Gastroesophageal sphincter (tissue), 4 donors: ENCODE results near the gene LPP. TPM values are rescaled to one million over a fixed set of nuclear protein-coding genes. Genes with fewer than 3 reads are reported as not detected.

Experiments used
- ATAC-seq: fragments of 150-250 bp; one replicate; pipeline ENCODE4 v1.9.1; 2016; ENCODE audit warnings: mild to moderate bottlenecking, moderate library complexity
- H3K27ac ChIP-seq, 4 donors: fragments of 200-600 bp; sonication (generic) in 3 of 4; 1 replicate in 3 of 4; 2 replicates in 1 of 4; pipeline ENCODE4 v1.5.1; 2016 to 2019
- H3K27me3 ChIP-seq: fragments of 200-600 bp; sonication (generic); one replicate; pipeline ENCODE4 v1.5.1; 2019
- H3K36me3 ChIP-seq, 2 donors: fragments of 200-600 bp; sonication (generic); one replicate each; pipeline ENCODE4 v1.5.1; 2019; ENCODE audit warnings: control low read depth in 1 of 2
- H3K4me1 ChIP-seq, 3 donors: fragments of 200-600 bp; sonication (generic); 1 replicate in 2 of 3; 2 replicates in 1 of 3; pipeline ENCODE4 v1.5.1; 2016 to 2019; ENCODE audit warnings: control low read depth in 2 of 3
- H3K4me3 ChIP-seq, 2 donors: fragments of 200-600 bp; sonication (generic); one replicate each; pipeline ENCODE4 v1.5.1; 2019; ENCODE audit warnings: mild to moderate bottlenecking in 1 of 2, moderate library complexity in 1 of 2
- H3K9me3 ChIP-seq, 3 donors: fragments of 200-600 bp; sonication (generic); one replicate each; pipeline ENCODE4 v1.5.1; 2017 to 2019; ENCODE audit warnings: control low read depth in 2 of 3
- CTCF ChIP-seq, 4 experiments: fragments of 200-600 bp in 2 of 4; fragments of 450-650 bp in 2 of 4; sonication (generic) in 1 of 4; IDR thresholded peaks; one replicate each; pipeline ENCODE4 v1.5.1; 2017 to 2019; ENCODE audit warnings: antibody characterized with exemption in 4 of 4, mild to moderate bottlenecking in 2 of 4, moderate library complexity in 2 of 4
- EP300 ChIP-seq: sonication (generic); formaldehyde crosslinking; IDR thresholded peaks from one replicate; pipeline ENCODE4 v1.6.1; 2017; ENCODE audit warnings: antibody characterized with exemption, mild to moderate bottlenecking
- POLR2A ChIP-seq, 2 donors: fragments of 450-650 bp; IDR thresholded peaks; one replicate each; pipeline ENCODE4 v1.6.1; 2017; ENCODE audit warnings: antibody characterized with exemption in 2 of 2, mild to moderate bottlenecking in 2 of 2, moderate library complexity in 1 of 2
- POLR2AphosphoS5 ChIP-seq: sonication (generic); formaldehyde crosslinking; IDR thresholded peaks from one replicate; pipeline ENCODE4 v1.6.1; 2017; ENCODE audit warnings: antibody characterized with exemption
- WGBS, 2 donors: methylation state at CpG; one replicate each; pipeline ENCODE4 v1.1.5; 2018; ENCODE audit warnings: low coverage in 1 of 2; 5-methylcytosine and 5-hydroxymethylcytosine counted together
- total RNA-seq, 4 donors: library from RNA; depleted of rRNA; stranded (reverse); fragments of >200 nt; gene quantifications; one replicate each; pipeline ENCODE4 v1.1.0, GENCODE V29; 2016

The LPP gene
- total RNA-seq, 4 donors from 2014 or later, result 1,243 to 2,297 (median 2,164) TPM

DNA sequence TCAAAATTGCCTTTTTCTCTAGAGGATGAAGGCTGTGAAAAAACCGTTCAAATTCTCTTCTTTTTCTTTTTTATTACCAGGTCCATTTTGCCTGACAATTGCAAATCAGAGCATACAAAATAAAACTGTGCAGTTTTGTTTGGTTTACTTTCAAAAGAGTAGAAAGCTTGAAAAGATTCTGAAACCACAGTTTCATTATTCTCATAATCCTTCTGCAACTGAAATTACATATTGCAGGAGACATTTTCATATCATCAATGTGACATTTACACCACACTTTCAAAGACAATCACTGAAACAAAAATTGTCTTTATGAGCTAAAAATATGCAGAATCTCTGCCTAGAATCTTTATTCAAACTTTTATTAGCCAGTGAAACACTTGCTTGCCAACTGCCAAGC is 721.5 kb downstream of the LPP start:
- Histone ChIP-seq H3K27me3 (no peaks in the 10 kb centered on the region), H3K4me3 (no peak overlapping the region), H3K9me3 (no peaks in the 10 kb centered on the region), H3K36me3 (peaks cover 4 to 75% of the 10 kb centered on the region in 2 donors), H3K4me1 (peaks cover 0 to 10% (median 0%) of the 10 kb centered on the region in 3 donors), H3K27ac (no peak overlapping the region)
- TF ChIP-seq EP300, result no peak
- TF ChIP-seq CTCF (IDR thresholded peaks at IDR 0.05), result no peak
- TF ChIP-seq POLR2AphosphoS5, result no peak
- no peak for TF ChIP-seq POLR2A (IDR thresholded peaks at IDR 0.05)
- no peak for ATAC-seq
- 75 to 100% methylated on average over 1 of the region's 1 CpG for WGBS, 2 donors

- no peak for TF ChIP-seq POLR2A (IDR thresholded peaks at IDR 0.05)
- no peak for TF ChIP-seq POLR2AphosphoS5
- no peak for TF ChIP-seq EP300
- TF ChIP-seq CTCF (IDR thresholded peaks at IDR 0.05), result no peak
- Histone ChIP-seq H3K4me1 (peaks cover 0 to 13% (median 0%) of the 10 kb centered on the region in 3 donors), H3K9me3 (no peaks in the 10 kb centered on the region), H3K27ac (no peak overlapping the region), H3K4me3 (no peak overlapping the region), H3K27me3 (no peaks in the 10 kb centered on the region), H3K36me3 (peaks cover 4 to 82% of the 10 kb centered on the region in 2 donors)
- ATAC-seq, result no peak
- 77 to 80% methylated on average over 3 of the region's 3 CpGs for WGBS, 2 donors
Observed at GRCh38 chr3:188876370-188876769, 722.4 kb downstream of the LPP start.

DNA sequence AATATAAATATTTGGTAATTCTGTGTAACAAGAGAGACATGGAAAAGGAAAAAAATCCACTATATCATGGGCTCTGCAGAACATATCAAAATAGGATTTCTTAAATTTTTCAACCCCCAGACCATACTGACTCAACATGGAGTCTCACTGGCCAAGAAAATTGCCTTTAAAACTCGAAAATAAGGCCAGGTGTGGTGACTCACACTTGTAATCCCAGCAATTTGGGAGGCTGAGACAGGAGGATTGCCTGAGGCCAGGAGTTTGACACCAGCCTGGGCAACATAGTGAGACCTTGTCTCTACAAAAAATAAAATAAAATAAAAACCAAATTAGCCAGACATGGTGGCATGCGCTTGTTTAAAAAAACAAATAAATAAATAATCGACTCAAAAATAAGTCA is 723.4 kb downstream of the LPP start:
- TF ChIP-seq CTCF (IDR thresholded peaks at IDR 0.05) (no peak), POLR2AphosphoS5 (no peak), POLR2A (IDR thresholded peaks at IDR 0.05) (no peak), EP300 (no peak)
- WGBS, 2 donors, result 79 to 96% methylated on average over 2 to 3 of the region's 3 CpGs
- H3K4me3 ChIP-seq, result no peak overlapping the region
- peaks cover 0 to 23% (median 0%) of the 10 kb centered on the region in 3 donors for H3K4me1 ChIP-seq
- H3K27me3 ChIP-seq, result no peaks in the 10 kb centered on the region
- H3K9me3 ChIP-seq, result no peaks in the 10 kb centered on the region
- no peak for ATAC-seq
- peaks cover 4 to 81% of the 10 kb centered on the region in 2 donors for H3K36me3 ChIP-seq
- H3K27ac ChIP-seq, result no peak overlapping the region

DNA sequence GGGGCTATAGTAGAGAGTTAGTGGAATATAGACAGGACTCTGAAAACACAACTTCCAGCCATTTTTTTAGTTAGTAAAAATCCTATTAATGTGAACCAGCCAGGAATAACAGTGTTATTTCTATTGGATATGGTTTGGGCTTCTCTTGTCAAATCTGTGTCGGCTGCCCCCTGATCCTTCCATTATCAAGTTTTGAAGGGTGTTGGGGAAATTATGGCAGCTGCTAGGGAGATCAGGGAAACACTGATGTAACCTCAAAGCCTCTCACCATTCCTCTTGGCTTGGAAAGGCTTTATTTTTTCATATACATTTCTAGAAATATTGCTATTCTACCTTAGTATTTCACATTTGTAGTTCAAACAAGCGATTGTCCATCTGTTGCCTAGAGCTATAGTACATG is 724.1 kb downstream of the LPP start:
- Histone ChIP-seq H3K9me3 (no peaks in the 10 kb centered on the region), H3K27ac (no peak overlapping the region), H3K27me3 (no peaks in the 10 kb centered on the region), H3K4me3 (no peak overlapping the region), H3K4me1 (peaks cover 0 to 25% (median 0%) of the 10 kb centered on the region in 3 donors), H3K36me3 (peaks cover 4 to 81% of the 10 kb centered on the region in 2 donors)
- WGBS, 2 donors, result 60 to 78% methylated on average over 2 of the region's 2 CpGs
- no peak for TF ChIP-seq EP300
- no peak for TF ChIP-seq POLR2A (IDR thresholded peaks at IDR 0.05)
- ATAC-seq, result no peak

DNA sequence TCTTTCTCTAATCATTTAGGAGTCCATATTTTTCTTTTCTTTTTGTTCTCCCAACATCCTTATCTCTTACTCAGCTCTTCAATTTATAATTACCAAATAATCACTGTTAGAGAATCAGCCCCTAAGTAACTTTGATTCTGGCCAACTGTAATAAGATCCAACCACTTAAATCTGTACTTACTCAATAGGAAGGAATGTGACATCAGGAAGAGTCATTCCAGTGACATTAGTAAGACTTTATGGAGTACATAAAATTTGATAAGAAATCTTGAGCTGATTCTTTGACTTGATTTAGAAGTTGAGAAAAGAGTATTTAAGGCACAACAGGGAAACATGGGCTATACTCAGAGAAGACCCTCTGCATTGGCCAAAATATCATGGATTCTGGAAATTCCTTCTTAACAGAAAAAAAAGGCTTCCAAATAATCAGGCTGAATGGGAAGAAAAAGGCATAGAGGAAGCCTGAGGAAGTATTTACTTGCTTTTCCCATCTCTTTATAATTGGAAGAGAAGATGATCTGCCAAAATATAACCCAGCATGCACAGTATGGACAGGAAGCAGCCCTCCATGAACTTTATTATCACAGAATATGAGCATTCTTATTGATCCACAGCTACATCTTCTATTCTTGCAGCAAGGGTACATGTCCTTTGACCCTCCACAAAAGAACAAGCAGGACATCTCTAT is 728.1 kb downstream of the LPP start:
- TF ChIP-seq POLR2A (IDR thresholded peaks at IDR 0.05), result no peak
- no peak for TF ChIP-seq EP300
- peak; percentile 50 for TF ChIP-seq POLR2AphosphoS5
- no peak for TF ChIP-seq CTCF (IDR thresholded peaks at IDR 0.05)
- peaks cover 0 to 27% (median 0%) of the 10 kb centered on the region in 3 donors for H3K4me1 ChIP-seq
- H3K27ac ChIP-seq, result peak overlapping the region in 2 of 4 donors; percentile 7 to 9
- peaks cover 0 to 64% of the 10 kb centered on the region in 2 donors for H3K36me3 ChIP-seq
- H3K27me3 ChIP-seq, result no peaks in the 10 kb centered on the region
- H3K4me3 ChIP-seq, result no peak overlapping the region
- no peak for ATAC-seq
- no peaks in the 10 kb centered on the region for H3K9me3 ChIP-seq
